ENCODE measurements around the gene ACACA. TPM values are rescaled to one million over a fixed set of nuclear protein-coding genes. Genes with fewer than 3 reads are reported as not detected.

ACACA gene
- total RNA-seq, 4 donors from 2014 or later: 30.6 to 102 (median 50.5) TPM

DNA sequence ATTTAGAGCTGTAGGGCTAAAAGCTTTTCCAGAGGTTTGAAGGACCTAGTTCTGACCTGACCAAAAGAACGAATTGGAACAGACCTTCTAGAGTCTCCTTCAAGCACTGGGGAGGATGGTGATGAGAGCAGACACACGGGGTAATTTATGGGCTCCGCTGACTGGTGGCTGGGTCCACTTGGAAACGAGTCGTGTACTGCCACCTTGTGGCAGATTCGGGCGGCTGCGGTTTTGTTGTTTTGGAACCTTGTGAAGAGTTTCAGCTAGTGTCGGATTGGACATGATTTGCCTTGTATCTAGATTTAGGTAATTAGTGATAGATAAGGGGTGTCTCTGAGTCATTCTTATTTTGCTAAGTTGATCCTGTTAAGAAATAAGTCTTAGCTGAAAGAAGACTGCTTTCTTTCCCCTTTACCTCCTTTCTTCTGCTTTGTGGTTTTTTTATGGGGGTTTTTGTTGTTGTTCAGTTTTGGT is 359.0 kb downstream of the ACACA start:
- TF ChIP-seq, protein P1, sequence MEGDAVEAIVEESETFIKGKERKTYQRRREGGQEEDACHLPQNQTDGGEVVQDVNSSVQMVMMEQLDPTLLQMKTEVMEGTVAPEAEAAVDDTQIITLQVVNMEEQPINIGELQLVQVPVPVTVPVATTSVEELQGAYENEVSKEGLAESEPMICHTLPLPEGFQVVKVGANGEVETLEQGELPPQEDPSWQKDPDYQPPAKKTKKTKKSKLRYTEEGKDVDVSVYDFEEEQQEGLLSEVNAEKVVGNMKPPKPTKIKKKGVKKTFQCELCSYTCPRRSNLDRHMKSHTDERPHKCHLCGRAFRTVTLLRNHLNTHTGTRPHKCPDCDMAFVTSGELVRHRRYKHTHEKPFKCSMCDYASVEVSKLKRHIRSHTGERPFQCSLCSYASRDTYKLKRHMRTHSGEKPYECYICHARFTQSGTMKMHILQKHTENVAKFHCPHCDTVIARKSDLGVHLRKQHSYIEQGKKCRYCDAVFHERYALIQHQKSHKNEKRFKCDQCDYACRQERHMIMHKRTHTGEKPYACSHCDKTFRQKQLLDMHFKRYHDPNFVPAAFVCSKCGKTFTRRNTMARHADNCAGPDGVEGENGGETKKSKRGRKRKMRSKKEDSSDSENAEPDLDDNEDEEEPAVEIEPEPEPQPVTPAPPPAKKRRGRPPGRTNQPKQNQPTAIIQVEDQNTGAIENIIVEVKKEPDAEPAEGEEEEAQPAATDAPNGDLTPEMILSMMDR (IDR thresholded peaks at IDR 0.05; ENCODE audit: low read depth): no peak

DNA sequence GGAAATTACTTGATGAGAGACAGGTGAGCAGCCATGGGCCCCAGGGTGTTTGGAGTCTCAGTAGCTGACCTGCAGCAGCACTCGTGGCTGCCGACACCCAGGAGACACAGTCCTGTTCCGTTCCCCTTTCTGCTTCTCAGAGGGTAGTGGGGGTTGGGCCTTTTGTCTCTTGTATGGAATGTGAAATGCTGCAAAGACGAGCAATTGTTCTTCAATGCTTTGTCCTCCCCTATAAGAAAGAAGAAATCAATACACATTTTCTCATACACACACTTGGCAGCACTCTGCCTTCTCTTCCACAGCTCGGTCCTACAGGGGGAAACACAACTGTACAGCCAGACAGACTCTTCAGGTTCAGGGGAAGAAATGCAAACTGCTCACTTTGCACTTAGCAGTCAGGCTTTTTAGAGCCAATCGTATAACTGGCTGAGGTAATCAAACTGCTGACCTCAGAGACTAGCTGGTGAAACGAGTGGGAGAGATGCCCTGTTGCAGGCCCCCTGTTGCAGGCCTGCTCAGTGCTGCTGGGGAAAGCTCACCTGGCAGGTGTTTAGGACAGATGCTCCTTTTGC is 361.2 kb downstream of the ACACA start:
- TF ChIP-seq, protein P1 (IDR thresholded peaks at IDR 0.05; ENCODE audit: low read depth): no peak

DNA sequence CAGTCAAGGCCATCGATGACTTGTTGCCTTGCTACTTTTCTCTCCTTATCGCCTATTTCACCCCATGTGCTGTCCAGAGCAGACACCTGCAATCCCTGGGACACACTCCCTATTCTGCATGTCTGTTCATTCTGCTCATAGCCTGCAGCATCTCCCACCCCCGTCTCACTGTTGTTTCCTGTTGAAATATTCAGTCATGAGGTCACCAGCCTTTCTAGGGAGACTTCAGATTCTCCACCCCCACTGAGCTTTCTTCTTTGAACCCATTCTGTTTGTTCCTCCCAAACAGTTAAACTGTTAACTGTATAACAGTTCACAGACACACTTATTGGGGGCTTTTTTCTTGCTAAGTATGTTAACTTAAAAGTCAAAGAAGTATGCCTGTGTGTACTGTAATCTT is 363.4 kb downstream of the ACACA start:
- TF ChIP-seq, protein P1 (IDR thresholded peaks at IDR 0.05; ENCODE audit: low read depth): no peak

DNA sequence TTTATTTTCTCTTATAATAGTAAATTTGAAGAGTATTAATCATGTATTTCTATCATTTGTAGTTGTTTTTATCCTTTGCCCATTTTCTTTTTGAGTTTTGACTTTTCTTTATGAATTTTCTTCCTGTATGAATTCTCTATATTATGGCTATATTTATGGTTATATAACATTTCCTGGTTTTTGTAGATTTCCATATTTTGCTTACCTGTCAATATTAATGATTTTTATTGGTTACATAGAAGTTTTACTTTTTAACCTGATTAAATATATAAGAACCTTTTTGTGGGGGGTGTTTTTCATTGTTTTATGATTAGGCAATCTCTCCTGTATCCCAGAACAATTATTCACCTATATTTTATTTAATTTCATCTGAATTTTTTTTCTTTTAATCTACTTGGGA is 364.7 kb downstream of the ACACA start:
- TF ChIP-seq, protein P1 (IDR thresholded peaks at IDR 0.05; ENCODE audit: low read depth): no peak

DNA sequence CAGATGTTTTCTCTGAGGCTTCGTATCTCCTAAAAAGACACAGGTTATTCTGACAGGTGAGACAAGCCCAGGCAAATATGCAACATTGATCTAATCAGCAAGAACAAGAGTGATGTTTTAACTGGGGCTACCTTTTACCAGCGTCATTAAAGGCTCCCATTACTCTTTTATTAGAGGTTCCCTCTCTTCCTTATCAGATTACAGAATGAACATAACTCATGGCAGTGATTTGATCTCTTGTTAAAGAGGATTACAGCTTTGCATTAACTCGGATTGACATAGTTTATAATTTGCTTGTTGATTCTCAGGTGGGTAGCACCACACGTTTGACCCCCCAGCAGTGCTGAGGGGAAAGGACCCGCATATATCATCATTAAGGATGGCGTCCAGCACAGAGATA is 367.4 kb downstream of the ACACA start:
- TF ChIP-seq, protein P1 (IDR thresholded peaks at IDR 0.05; ENCODE audit: low read depth): no peak

DNA sequence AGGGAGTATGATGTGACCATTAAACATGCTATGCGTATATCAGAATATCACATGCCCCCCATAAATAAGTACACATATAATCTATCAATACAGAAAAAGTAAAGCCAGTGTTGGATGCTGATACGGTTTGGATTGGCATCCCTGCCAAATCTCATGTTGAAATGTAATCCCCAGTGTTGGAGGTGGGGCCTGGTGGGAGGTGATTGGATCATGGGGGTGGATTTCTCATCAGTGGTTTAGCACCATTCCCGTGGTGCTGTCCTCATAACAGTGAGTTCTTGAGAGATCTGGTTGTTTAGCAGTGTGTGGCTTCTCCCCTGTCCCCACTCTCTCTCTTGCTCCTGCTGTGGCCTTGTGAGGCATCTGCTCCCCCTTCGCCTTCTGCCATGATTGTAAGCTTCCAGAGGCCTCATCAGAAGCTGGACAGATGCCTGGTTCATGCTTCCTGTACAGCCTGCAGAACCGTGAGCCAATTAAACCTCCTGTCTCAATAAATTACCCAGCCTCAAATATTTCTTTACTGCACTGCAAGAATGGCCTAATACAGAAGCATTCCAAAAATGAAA is 369.0 kb downstream of the ACACA start:
- TF ChIP-seq, protein P1 (IDR thresholded peaks at IDR 0.05; ENCODE audit: low read depth): no peak

Other genes starting within 250 kb of the ACACA start
- not detected for gene C17orf78, start 30.9 kb downstream of the ACACA start, total RNA-seq
- 10 to 100 TPM; 10.2 to 14.0 (median 11.7) TPM for gene TADA2A, start 50 bp upstream of the ACACA start, total RNA-seq
- gene DUSP14, start 83.1 kb upstream of the ACACA start, total RNA-seq: 10 to 100 TPM; 10.8 to 23.1 (median 15.8) TPM
- gene SYNRG, start 202.6 kb upstream of the ACACA start, total RNA-seq: 10 to 100 TPM; 27.4 to 46.5 (median 31.0) TPM
- 10 to 100 TPM; 15.6 to 21.0 (median 17.3) TPM for gene DDX52, start 236.6 kb upstream of the ACACA start, total RNA-seq

All from subcutaneous adipose tissue (tissue), 4 donors.